H1 (cell line): Measurements from ENCODE around the gene SH3RF3. TPM values are rescaled to one million over a fixed set of nuclear protein-coding genes. Genes with fewer than 3 reads are reported as not detected.

Source experiments
- CTCF ChIA-PET: fragments of 300-600 bp; sonication (Branson Sonifier 250); formaldehyde crosslinking; loops from one replicate; lab custom pipeline; 2021; ENCODE audit not compliant: partially characterized antibody; lab: Charles Lee
- POLR2A ChIA-PET: fragments of 300-600 bp; sonication (Branson Sonifier 250); formaldehyde crosslinking; loops from one replicate; lab custom pipeline; 2021; ENCODE audit warnings: inconsistent platforms; ENCODE audit not compliant: partially characterized antibody; lab: Charles Lee
- DNase-seq, 2 experiments: peaks; one replicate each; pipeline versions ENCODE4 v3.0.0 to v3.0.0-alpha.2; 2010 to 2022; ENCODE audit warnings: low spot score in 2 of 2, low read depth in 1 of 2, mixed read lengths in 1 of 2
- FAIRE-seq: peaks from 2 replicates; lab custom pipeline; 2011; peaks lifted over from hg19 to GRCh38; lab: Jason Lieb, UNC
- H2AFZ ChIP-seq: 2 replicates; pipeline ENCODE4 v1.8.1; 2012; ENCODE audit warnings: low read length, inconsistent platforms
- H2AK5ac ChIP-seq: 2 replicates; pipeline ENCODE4 v1.6.1; 2013; ENCODE audit warnings: low read depth, low read length
- H2BK120ac ChIP-seq: replicated peaks from 2 replicates; pipeline ENCODE3; 2013; ENCODE audit warnings: low read depth, low read length, inconsistent platforms
- H2BK12ac ChIP-seq: 2 replicates; pipeline ENCODE4 v1.6.1; 2013; ENCODE audit warnings: low read depth, low read length
- H2BK15ac ChIP-seq: 2 replicates; pipeline ENCODE4 v1.6.1; 2013; ENCODE audit warnings: low read length
- H2BK20ac ChIP-seq: 2 replicates; pipeline ENCODE4 v1.6.1; 2013; ENCODE audit warnings: low read length
- H2BK5ac ChIP-seq: 2 replicates; pipeline ENCODE4 v1.6.1; 2013; ENCODE audit warnings: low read depth, low read length
- H3K14ac ChIP-seq: 2 replicates; pipeline ENCODE4 v1.6.1; 2013; ENCODE audit warnings: inconsistent platforms; ENCODE audit not compliant: insufficient read length
- H3K18ac ChIP-seq: 2 replicates; pipeline ENCODE4 v1.6.1; 2013; ENCODE audit warnings: low read length; ENCODE audit errors: extremely low read depth
- H3K23ac ChIP-seq: 2 replicates; pipeline ENCODE4 v1.6.1; 2013; ENCODE audit warnings: inconsistent platforms; ENCODE audit not compliant: insufficient read length
- H3K23me2 ChIP-seq: 2 replicates; pipeline ENCODE4 v1.6.1; 2013; ENCODE audit warnings: low read depth, low read length
- H3K27ac ChIP-seq: 2 replicates; pipeline ENCODE4 v1.6.1; 2011; ENCODE audit warnings: low read depth, low read length, inconsistent platforms
- H3K27me3 ChIP-seq, 4 experiments: replicated peaks in 1 of 4; 1 replicate in 1 of 4; 2 replicates in 3 of 4; pipeline versions ENCODE4 v1.6.1 to v1.8.1; 2011 to 2013; ENCODE audit warnings: low read length in 3 of 4, mild to moderate bottlenecking in 3 of 4, inconsistent platforms in 2 of 4, mixed read lengths in 2 of 4, moderate library complexity in 1 of 4; ENCODE audit not compliant: control insufficient read depth in 3 of 4, insufficient read depth in 3 of 4; ENCODE audit errors: extremely low read depth in 1 of 4
- H3K36me3 ChIP-seq, 4 experiments: 2 replicates each; pipeline versions ENCODE4 v1.6.1 to v1.8.1; 2011 to 2013; ENCODE audit warnings: mild to moderate bottlenecking in 4 of 4, low read length in 3 of 4, moderate library complexity in 2 of 4, control low read depth in 1 of 4, inconsistent platforms in 1 of 4; ENCODE audit not compliant: insufficient read depth in 4 of 4, control insufficient read depth in 2 of 4
- H3K4ac ChIP-seq: replicated peaks from 2 replicates; pipeline ENCODE3; 2013; ENCODE audit warnings: low read length, low read depth, mixed read lengths, inconsistent platforms; ENCODE audit not compliant: insufficient read length
- H3K4me1 ChIP-seq, 4 experiments: replicated peaks in 1 of 4; 1 replicate in 1 of 4; 2 replicates in 3 of 4; pipeline versions ENCODE4 v1.6.1 to v1.8.1; 2011 to 2013; ENCODE audit warnings: low read length in 3 of 4, inconsistent platforms in 2 of 4, mixed read lengths in 1 of 4; ENCODE audit not compliant: insufficient read depth in 4 of 4, control insufficient read depth in 3 of 4
- H3K4me2 ChIP-seq, 2 experiments: 2 replicates each; pipeline versions ENCODE4 v1.6.1 to v1.8.1; 2011 to 2013; ENCODE audit warnings: low read depth in 2 of 2, low read length in 2 of 2, control low read depth in 1 of 2, inconsistent platforms in 1 of 2, mild to moderate bottlenecking in 1 of 2; ENCODE audit not compliant: insufficient read depth in 1 of 2
- H3K4me3 ChIP-seq, 4 experiments: fragments of 200-600, 300-600 bp in 1 of 4; sonication (generic), shearing (Covaris generic), sonication (Bioruptor Twin) in 1 of 4; 2 replicates each; pipeline versions ENCODE4 v1.5.1 to v1.8.1; 2011 to 2016; ENCODE audit warnings: low read length in 4 of 4, low read depth in 3 of 4, control low read depth in 2 of 4, inconsistent platforms in 2 of 4, mild to moderate bottlenecking in 2 of 4, mixed read lengths in 1 of 4, moderate library complexity in 1 of 4; ENCODE audit not compliant: insufficient read depth in 2 of 4; ENCODE audit errors: extremely low read depth in 1 of 4
- H3K56ac ChIP-seq: replicated peaks from 2 replicates; pipeline ENCODE3; 2013; ENCODE audit warnings: low read depth, mild to moderate bottlenecking, mixed read lengths, low read length, inconsistent platforms; ENCODE audit not compliant: insufficient read length
- H3K79me1 ChIP-seq: 2 replicates; pipeline ENCODE4 v1.6.1; 2013; ENCODE audit warnings: low read depth, low read length, control low read depth
- H3K79me2 ChIP-seq, 2 experiments: 2 replicates each; pipeline versions ENCODE4 v1.6.1 to v1.8.1; 2012 to 2013; ENCODE audit warnings: low read length in 2 of 2, mild to moderate bottlenecking in 2 of 2, inconsistent platforms in 1 of 2; ENCODE audit not compliant: insufficient read depth in 2 of 2, control insufficient read depth in 1 of 2
- H3K9ac ChIP-seq, 4 experiments: replicated peaks in 1 of 4; 1 replicate in 1 of 4; 2 replicates in 3 of 4; pipeline versions ENCODE4 v1.6.1 to v1.8.1; 2011 to 2013; ENCODE audit warnings: low read depth in 3 of 4, low read length in 3 of 4, control low read depth in 2 of 4, mild to moderate bottlenecking in 2 of 4, moderate library complexity in 2 of 4, inconsistent platforms in 1 of 4; ENCODE audit errors: extremely low read depth in 1 of 4
- H3K9me3 ChIP-seq, 2 experiments: 2 replicates each; pipeline versions ENCODE4 v1.6.1 to v1.8.1; 2012 to 2013; ENCODE audit warnings: mild to moderate bottlenecking in 2 of 2, moderate library complexity in 2 of 2, control low read depth in 1 of 2, inconsistent platforms in 1 of 2, low read depth in 1 of 2, low read length in 1 of 2, mixed read lengths in 1 of 2; ENCODE audit not compliant: insufficient read depth in 2 of 2
- H4K20me1 ChIP-seq, 2 experiments: replicated peaks in 1 of 2; 2 replicates each; pipeline versions ENCODE3 to v1.8.1; 2011 to 2013; ENCODE audit warnings: inconsistent platforms in 2 of 2, low read length in 2 of 2, mild to moderate bottlenecking in 1 of 2; ENCODE audit not compliant: insufficient read depth in 2 of 2, control insufficient read depth in 1 of 2
- H4K5ac ChIP-seq: 2 replicates; pipeline ENCODE4 v1.6.1; 2013; ENCODE audit warnings: low read length, low read depth, mixed read lengths, inconsistent platforms; ENCODE audit not compliant: insufficient read length
- H4K8ac ChIP-seq: 2 replicates; pipeline ENCODE4 v1.8.0; 2013; ENCODE audit warnings: mild to moderate bottlenecking, moderate library complexity, low read length, inconsistent platforms; ENCODE audit not compliant: insufficient read depth; ENCODE audit errors: extremely low read depth
- H4K91ac ChIP-seq: replicated peaks from 2 replicates; pipeline ENCODE3; 2013; ENCODE audit warnings: low read length, mixed read lengths, inconsistent platforms; ENCODE audit not compliant: insufficient read length
- CREB1 ChIP-seq: IDR thresholded peaks from 2 replicates; pipeline ENCODE4 v1.6.1; 2012; ENCODE audit warnings: inconsistent platforms
- FOSL1 ChIP-seq: IDR thresholded peaks from 2 replicates; pipeline ENCODE4 v1.6.1; 2011; ENCODE audit warnings: mild to moderate bottlenecking, low read depth, low read length, moderate library complexity; ENCODE audit not compliant: insufficient read depth
- GTF2F1 ChIP-seq: IDR thresholded peaks from 2 replicates; pipeline ENCODE4 v1.6.1; 2012; ENCODE audit warnings: low read depth, low read length, improper control_type of control experiment, borderline replicate concordance
- PHF8 ChIP-seq: fragments of 200-600 bp; sonication (generic); conservative IDR thresholded peaks from 2 replicates; pipeline ENCODE4 v1.7.1; 2012; ENCODE audit warnings: low read depth, mild to moderate bottlenecking, inconsistent platforms, low read length, moderate library complexity
- POLR2A ChIP-seq, 2 experiments: IDR thresholded peaks; 1 replicate in 1 of 2; 2 replicates in 1 of 2; pipeline ENCODE4 v1.6.1; 2011; ENCODE audit warnings: low read depth in 2 of 2, low read length in 2 of 2, mild to moderate bottlenecking in 2 of 2; ENCODE audit errors: control extremely low read depth in 1 of 2
- RNF2 ChIP-seq: fragments of 200-900, 300-1000 bp; sonication (generic); IDR thresholded peaks from 2 replicates; pipeline ENCODE4 v1.7.1; 2016; ENCODE audit warnings: borderline replicate concordance, low read depth, mild to moderate bottlenecking, antibody characterized with exemption, low read length; ENCODE audit not compliant: poor library complexity, severe bottlenecking; ENCODE audit errors: missing control alignments
- RXRA ChIP-seq: IDR thresholded peaks from 2 replicates; pipeline ENCODE4 v1.6.1; 2011; ENCODE audit warnings: low read depth, mild to moderate bottlenecking, low read length, moderate library complexity; ENCODE audit not compliant: insufficient read depth
- SAP30 ChIP-seq: fragments of 300-600 bp; sonication (generic); IDR thresholded peaks from 2 replicates; pipeline ENCODE4 v1.7.1; 2012; ENCODE audit warnings: low read length, moderate library complexity, mild to moderate bottlenecking, inconsistent platforms; ENCODE audit not compliant: insufficient read depth, insufficient replicate concordance
- SIN3A ChIP-seq, 2 experiments: IDR thresholded peaks in 1 of 2; conservative IDR thresholded peaks in 1 of 2; 2 replicates each; pipeline ENCODE4 v1.6.1; 2011 to 2012; ENCODE audit warnings: low read length in 2 of 2, improper control_type of control experiment in 1 of 2, low read depth in 1 of 2, mild to moderate bottlenecking in 1 of 2
- SIRT6 ChIP-seq: IDR thresholded peaks from one replicate; pipeline ENCODE4 v1.7.1; 2012; ENCODE audit warnings: low read length, inconsistent platforms
- TAF7 ChIP-seq: optimal IDR thresholded peaks from 2 replicates; pipeline ENCODE3; 2011; ENCODE audit warnings: low read depth, mild to moderate bottlenecking, inconsistent platforms, low read length, moderate library complexity, borderline replicate concordance
- TEAD4 ChIP-seq: IDR thresholded peaks from 2 replicates; pipeline ENCODE4 v1.6.1; 2012; ENCODE audit warnings: low read depth, low read length, inconsistent platforms, mixed read lengths
- YY1 ChIP-seq: IDR thresholded peaks from 2 replicates; pipeline ENCODE4 v1.6.1; 2011; ENCODE audit warnings: low read depth, mild to moderate bottlenecking, low read length
- WGBS, 2 experiments: shearing (Covaris generic) in 1 of 2; methylation state at CpG; one replicate each; pipeline versions ENCODE4 v1.1.6 to v1.1.7; 2013 to 2015; ENCODE audit warnings: low lambda C conversion rate in 2 of 2, mixed read lengths in 2 of 2, inconsistent platforms in 1 of 2, low coverage in 1 of 2, missing lambda C conversion rate in 1 of 2; ENCODE audit not compliant: insufficient replicate concordance in 2 of 2, insufficient coverage in 1 of 2, insufficient read length in 1 of 2; ENCODE audit errors: extremely low coverage in 1 of 2, missing lambda C conversion rate in 1 of 2; 5-methylcytosine and 5-hydroxymethylcytosine counted together
- polyA plus RNA-seq, 7 experiments: library from polyadenylated mRNA; depleted of rRNA in 3 of 7; stranded (reverse) in 5 of 7; unstranded in 2 of 7; fragments of >200 nt in 5 of 7; fragments of 200-250 nt in 2 of 7; gene quantifications; 1 replicate in 5 of 7; 2 replicates in 1 of 7; 4 replicates in 1 of 7; pipeline versions ENCODE4 v1.2.1 to v1.2.3, GENCODE V29; 2011 to 2013; ENCODE audit warnings: missing spikeins in 2 of 7, mixed read lengths in 2 of 7
- total RNA-seq: library from RNA; stranded (reverse); fragmentation: NEBNext Ultra II Directional; extraction: Animal tissue kit (Norgen Biotek cat#: 25700); gene quantifications from 2 replicates; pipeline ENCODE4 v1.2.1, GENCODE V29; 2021

SH3RF3 gene
- total and polyA plus RNA-seq, 2 of the 8 experiments (the other 6 are each of a cell fraction or from before 2014, with no cell fraction given), result 0.11 to 0.65 TPM

- no peak overlapping the region for H2BK120ac ChIP-seq
- no peak overlapping the region for H4K8ac ChIP-seq
- H3K18ac ChIP-seq, result no peak overlapping the region
- H3K27ac ChIP-seq, result no peak overlapping the region
- no peak overlapping the region for H3K14ac ChIP-seq
- H4K5ac ChIP-seq, result no peak overlapping the region
- H3K36me3 ChIP-seq, result no peaks in the 10 kb centered on the region
- H3K4me1 ChIP-seq, result no peaks in the 10 kb centered on the region
- no peak overlapping the region for H2BK15ac ChIP-seq
- no peaks in the 10 kb centered on the region for H3K79me2 ChIP-seq
- no peak overlapping the region for H3K23ac ChIP-seq
- no peak overlapping the region for H3K9ac ChIP-seq
- no peak overlapping the region for H2AK5ac ChIP-seq
- ChIA-PET CTCF (interaction anchor here (0.9 to 1.2 kb wide), 2 partner anchors 16 to 367 kb away, joined by 3 read pairs; no protein-coding TSS in a partner anchor), POLR2A (no interaction called here)
- no peaks in the 10 kb centered on the region for H3K79me1 ChIP-seq
- DNase-seq (no peak), FAIRE-seq (no peak)
- H2BK20ac ChIP-seq, result no peak overlapping the region
- no peaks in the 10 kb centered on the region for H3K9me3 ChIP-seq
- H4K20me1 ChIP-seq, result no peaks in the 10 kb centered on the region
- no peak overlapping the region for H3K56ac ChIP-seq
- H3K23me2 ChIP-seq, result no peaks in the 10 kb centered on the region
- H2BK5ac ChIP-seq, result no peak overlapping the region
- H3K4me3 ChIP-seq, result no peak overlapping the region
- no peak overlapping the region for H4K91ac ChIP-seq
- no peak overlapping the region for H3K4me2 ChIP-seq
- no peak overlapping the region for H3K4ac ChIP-seq
- H2BK12ac ChIP-seq, result no peak overlapping the region
- H3K27me3 ChIP-seq, result no peaks in the 10 kb centered on the region
- WGBS, 2 experiments, result 90% methylated on average over 16 of the region's 16 CpGs; no CpG with 5 or more reads in 1 of the 2 experiments
- no peak overlapping the region for H2AFZ ChIP-seq
- no peak for TF ChIP-seq RXRA
- no peak for TF ChIP-seq RNF2
- TF ChIP-seq POLR2A (IDR thresholded peaks at IDR 0.05; ENCODE audit: control extremely low read depth in 1 of 2, low read depth in 2 of 2, low read length in 2 of 2), result no peak
- TF ChIP-seq YY1, result no peak
- no peak for TF ChIP-seq SIN3A (conservative IDR thresholded peaks at IDR 0.05 in 1 of 2, IDR thresholded peaks at IDR 0.05 in 1 of 2; ENCODE audit: low read depth in 1 of 2, low read length in 2 of 2)
- TF ChIP-seq SIRT6, result no peak
- TF ChIP-seq TEAD4, result no peak
- no peak for TF ChIP-seq GTF2F1
- no peak for TF ChIP-seq FOSL1
- TF ChIP-seq TAF7, result no peak
- no peak for TF ChIP-seq CREB1
- no peak for TF ChIP-seq PHF8
- TF ChIP-seq SAP30, result no peak
Measured at GRCh38 chr2:109142416-109143210, 13.6 kb downstream of the SH3RF3 start.
